RKO (cell line): Measurements from ENCODE around the gene CCDC73.
"Not testable (repeated sequence)": the region's sequence is repeated elsewhere in the genome, so short reads cannot be mapped to it uniquely, and the experiment has no call there.

Experiments
- DNase-seq: peaks from one replicate; pipeline ENCODE4 v3.0.0-alpha.2; 2016; ENCODE audit warnings: low spot score

The CCDC73 gene

GRCh38 chr11:32796425-32796824 lies 2.0 kb upstream of the CCDC73 start:
- peak; percentile 11 for DNase-seq

DNA sequence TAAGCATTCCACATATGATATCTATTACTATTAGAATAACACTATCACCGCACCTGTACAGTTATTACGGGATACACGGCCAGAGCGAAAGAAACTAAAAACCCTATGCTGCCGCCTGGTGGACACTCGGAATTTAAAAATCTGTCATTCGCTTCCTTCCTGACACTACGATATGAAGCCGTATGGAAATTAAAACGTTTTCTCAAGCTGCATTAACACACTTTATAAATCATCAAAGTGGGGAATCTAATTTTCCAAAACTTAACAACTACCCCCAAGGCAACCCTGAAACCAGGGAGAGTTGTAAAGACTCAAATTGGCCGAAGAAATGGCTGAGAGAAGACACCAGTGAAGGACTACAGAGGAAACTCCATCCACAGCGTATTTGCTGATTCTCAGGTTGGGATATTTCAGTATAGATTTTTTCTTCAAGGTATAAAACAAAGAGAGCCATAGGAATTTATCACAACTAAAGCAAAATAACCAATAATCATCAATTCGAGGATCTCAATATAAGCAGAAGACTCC lies 1.4 kb downstream of the CCDC73 start:
- DNase-seq: peak; percentile 56

GRCh38 chr11:32792111-32792947 lies 2.1 kb downstream of the CCDC73 start:
- DNase-seq: peak; percentile 9

- DNase-seq: no peak
These were observed 3.5 kb downstream of the CCDC73 start for GRCh38 chr11:32790916-32791315.

- no peak for DNase-seq
These were observed 7.7 kb downstream of the CCDC73 start for GRCh38 chr11:32786811-32787210.

GRCh38 chr11:32785262-32785661 lies 9.2 kb downstream of the CCDC73 start:
- no peak for DNase-seq

DNA sequence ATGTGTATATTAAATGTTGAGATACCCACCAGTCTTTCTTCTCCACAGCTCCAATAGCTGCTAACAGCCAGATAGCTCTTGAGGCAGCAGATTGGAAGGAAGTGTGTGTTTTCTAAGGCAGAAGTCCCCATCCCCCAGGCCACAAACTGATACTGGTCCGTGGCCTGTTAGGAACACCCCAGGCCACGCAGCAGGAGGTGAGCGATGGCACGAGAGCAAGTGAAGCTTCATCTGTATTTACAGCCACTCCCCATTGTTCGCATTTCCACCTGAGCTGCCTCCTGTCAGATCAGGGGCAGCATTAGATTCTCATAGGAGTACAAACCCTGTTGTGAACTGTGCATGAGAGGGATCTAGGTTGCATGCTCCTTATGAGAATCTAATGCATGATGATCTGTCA lies 12.7 kb downstream of the CCDC73 start:
- no peak for DNase-seq

- DNase-seq: not testable (repeated sequence)
These were observed 13.6 kb downstream of the CCDC73 start for GRCh38 chr11:32780839-32781238.

GRCh38 chr11:32779136-32779535 lies 15.3 kb downstream of the CCDC73 start:
- no peak for DNase-seq

- DNase-seq: no peak
These were observed 18.6 kb downstream of the CCDC73 start for GRCh38 chr11:32775908-32776307.

DNA sequence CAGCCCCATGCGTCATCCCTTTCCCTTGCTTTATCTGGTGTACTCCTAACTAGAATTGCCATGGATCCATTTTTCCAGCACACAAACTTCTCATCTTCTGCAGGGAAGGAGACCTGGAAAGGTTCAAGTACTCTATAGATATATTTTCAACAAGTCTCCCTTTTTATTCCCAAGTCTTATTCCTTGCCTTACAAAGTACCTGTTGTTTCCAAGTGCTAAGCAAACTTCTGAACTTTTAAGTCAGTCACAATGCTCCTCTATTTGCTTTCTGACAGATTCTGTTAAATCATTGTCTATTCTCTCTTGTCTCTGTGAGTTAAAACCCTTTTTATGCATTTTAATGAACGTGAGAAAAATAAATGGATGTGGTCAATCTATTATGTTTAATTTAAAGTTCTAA lies 20.4 kb downstream of the CCDC73 start:
- no peak for DNase-seq

DNA sequence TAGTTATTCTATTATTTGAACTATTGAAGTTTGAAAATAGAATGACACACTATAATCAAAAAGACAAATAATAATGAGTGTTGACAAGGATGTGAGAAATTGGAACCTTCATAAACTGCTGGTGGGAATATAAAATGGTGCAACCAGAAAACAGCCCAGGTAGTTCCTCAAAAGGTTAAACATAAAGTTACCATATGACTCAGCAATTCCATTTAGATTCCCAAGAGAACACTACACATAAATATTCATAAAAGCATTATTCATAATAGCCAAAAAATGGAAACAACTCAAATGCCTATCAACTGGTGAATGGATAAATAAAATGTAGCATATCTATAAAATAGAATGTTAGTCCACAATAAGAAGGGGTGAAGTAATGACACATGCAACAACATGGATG lies 21.7 kb downstream of the CCDC73 start:
- DNase-seq: no peak

DNA sequence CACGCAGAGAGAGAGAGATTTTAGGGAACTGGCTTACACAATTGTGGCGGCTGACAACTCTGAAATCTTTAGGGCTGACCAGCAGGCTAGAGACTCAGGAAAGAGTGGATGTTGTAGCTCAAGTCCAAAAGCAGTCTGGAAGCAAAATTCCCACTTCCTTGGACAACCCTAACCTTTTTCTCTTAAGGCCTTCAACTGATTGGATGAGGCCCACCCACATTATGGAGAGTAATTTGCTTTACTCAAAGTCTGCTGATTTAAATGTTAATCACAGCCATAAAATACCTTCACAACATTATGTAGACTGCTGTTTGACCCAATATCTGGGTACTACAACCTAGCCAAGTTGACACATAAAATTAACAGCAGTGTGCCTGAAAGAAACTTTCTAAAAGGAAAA lies 32.7 kb downstream of the CCDC73 start:
- not testable (repeated sequence) for DNase-seq

DNA sequence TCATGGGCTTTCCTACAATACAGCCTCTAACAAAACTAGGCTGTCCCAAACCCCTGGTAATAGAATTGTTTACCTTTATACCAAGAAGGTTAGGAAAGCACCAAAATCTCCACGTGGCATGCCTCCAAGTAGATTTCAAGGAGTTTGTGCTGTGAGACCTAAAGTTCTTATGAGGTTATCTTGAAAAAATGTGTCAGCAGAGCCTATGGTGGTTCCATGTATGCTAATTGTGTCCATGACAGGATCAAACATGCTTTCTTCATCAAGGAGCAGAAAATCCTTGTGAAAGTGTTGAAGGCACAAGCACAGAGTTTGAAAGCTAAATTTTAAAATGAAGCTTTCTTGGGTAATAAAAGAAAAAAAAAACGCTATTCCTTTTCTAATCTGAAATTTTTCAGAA lies 36.2 kb downstream of the CCDC73 start:
- DNase-seq: no peak

DNA sequence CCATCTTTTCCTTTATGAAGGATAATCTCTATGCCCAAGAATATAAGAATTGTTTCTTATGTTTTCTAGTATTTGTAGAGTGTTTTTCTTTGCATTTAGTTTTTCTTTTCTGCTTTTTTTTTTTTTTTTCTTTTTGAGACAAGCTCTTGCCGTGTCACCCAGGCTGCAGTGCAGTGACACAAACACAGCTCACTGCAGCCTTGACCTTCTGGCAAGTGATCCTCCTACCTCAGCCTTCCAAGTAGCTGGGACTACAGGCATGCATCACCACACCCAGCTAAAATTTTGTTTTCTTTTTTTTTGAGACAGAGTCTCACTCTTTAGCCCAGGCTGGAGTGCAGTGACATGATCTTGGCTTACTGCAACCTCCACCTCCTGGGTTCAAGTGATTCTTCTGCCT lies 41.3 kb downstream of the CCDC73 start:
- not testable (repeated sequence) for DNase-seq

GRCh38 chr11:32752001-32752400 lies 42.5 kb downstream of the CCDC73 start:
- DNase-seq: no peak

GRCh38 chr11:32751381-32751780 lies 43.1 kb downstream of the CCDC73 start:
- no peak for DNase-seq

DNA sequence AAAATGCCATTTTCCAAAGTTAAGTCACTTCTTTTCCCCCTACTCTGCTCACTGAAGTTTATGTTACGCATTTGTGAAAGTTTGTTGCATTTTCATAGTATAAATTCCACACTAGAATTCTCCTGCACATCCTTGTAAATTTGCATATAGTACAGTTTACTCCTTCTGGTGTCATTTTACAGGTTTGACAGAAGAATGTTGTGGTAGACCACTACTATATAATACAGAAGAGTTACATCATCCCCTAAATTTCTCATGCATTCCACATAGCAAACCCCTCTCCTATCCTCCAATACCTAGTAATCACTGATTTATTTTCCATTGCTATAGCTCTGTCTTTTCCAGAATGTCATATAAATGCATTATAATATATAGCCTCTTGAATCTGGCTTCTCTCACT lies 64.5 kb downstream of the CCDC73 start:
- no peak for DNase-seq

GRCh38 chr11:32723332-32723731 lies 71.1 kb downstream of the CCDC73 start:
- no peak for DNase-seq

DNA sequence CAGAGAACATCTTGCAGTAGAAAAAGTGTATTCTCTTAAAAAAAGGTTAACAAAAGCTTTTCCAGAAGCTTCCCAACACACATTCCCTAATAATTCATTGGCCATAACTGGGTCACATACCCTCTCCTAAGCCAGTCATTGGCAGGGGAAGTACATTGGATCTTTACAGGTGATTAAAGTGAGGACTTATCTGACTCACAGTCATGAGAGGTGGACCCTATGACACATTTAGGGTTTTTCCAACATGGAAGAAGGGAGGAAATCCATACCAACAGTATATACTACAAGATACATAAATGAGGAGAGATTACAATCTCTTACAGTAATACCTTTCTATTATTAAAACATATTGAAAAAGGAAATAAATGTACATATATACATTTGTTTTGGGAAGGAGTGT lies 72.2 kb downstream of the CCDC73 start:
- no peak for DNase-seq

GRCh38 chr11:32713496-32713895 lies 81.0 kb downstream of the CCDC73 start:
- peak; percentile 60 for DNase-seq

- DNase-seq: not testable (repeated sequence)
These were observed 85.5 kb downstream of the CCDC73 start for GRCh38 chr11:32708978-32709377.

GRCh38 chr11:32706985-32707741 lies 87.3 kb downstream of the CCDC73 start:
- DNase-seq: peak; percentile 90
